ENCODE data around the gene SIRT3. TPM values are rescaled to one million over a fixed set of nuclear protein-coding genes. Genes with fewer than 3 reads are reported as not detected.
A peak's percentile ranks its signal among the peaks of the same experiment; 100 is the strongest.

Gene SIRT3
- polyA plus RNA-seq, 3 donors, result 4.3 to 23.7 (median 4.3) TPM

- Histone ChIP-seq H3K27me3 (ENCODE audit: control insufficient read depth in 2 of 2, insufficient read depth in 2 of 2, low read length in 2 of 2) (no peaks in the 10 kb centered on the region), H3K36me3 (replicated peaks in 1 of 2; ENCODE audit: control insufficient read depth in 1 of 2, insufficient read depth in 2 of 2, low read length in 2 of 2) (no peaks in the 10 kb centered on the region), H3K4me1 (ENCODE audit: control insufficient read depth in 1 of 2, insufficient read depth in 2 of 2, low read length in 2 of 2) (no peaks in the 10 kb centered on the region), H3K4me2 (replicated peaks; ENCODE audit: extremely low read depth, low read length, poor library complexity, severe bottlenecking) (no peak overlapping the region), H3K27ac (ENCODE audit: low read depth in 1 of 2, low read length in 2 of 2) (no peak overlapping the region), H4K20me1 (ENCODE audit: insufficient read depth, low read length) (no peaks in the 10 kb centered on the region), H3K9me3 (replicated peaks in 1 of 2; ENCODE audit: control insufficient read depth in 1 of 2, insufficient read depth in 1 of 2, low read length in 2 of 2) (no peaks in the 10 kb centered on the region), H3K4me3 (replicated peaks in 1 of 3; ENCODE audit: low read depth in 2 of 3, low read length in 3 of 3) (no peak overlapping the region), H2AFZ (ENCODE audit: insufficient read depth, low read depth, low read length, poor library complexity, severe bottlenecking) (no peak overlapping the region), H3K9ac (ENCODE audit: insufficient read depth, low read length, poor library complexity, severe bottlenecking) (no peak overlapping the region), H3K79me2 (ENCODE audit: insufficient read depth, low read length) (no peaks in the 10 kb centered on the region)
- Mint-ChIP-seq H3K4me3 (no peak overlapping the region), H3K36me3 (no peaks in the 10 kb centered on the region), H3K27ac (no peak overlapping the region), H3K27me3 (ENCODE audit: low read depth in 3 of 3) (peaks cover 0 to 6% (median 4%) of the 10 kb centered on the region in 3 donors), H3K9me3 (peaks cover 0 to 3% (median 0%) of the 10 kb centered on the region in 7 donors), H3K4me1 (peaks cover 7% of the 10 kb centered on the region)
- no peak for TF ChIP-seq CTCF (IDR thresholded peaks at IDR 0.05)
- DNase-seq, result no peak
- WGBS (ENCODE audit: insufficient coverage), result 50% methylated on average over 1 of the region's 10 CpGs
- intact Hi-C loops (cut with micrococcal nuclease), result no loop called here
Measured at GRCh38 chr11:259413-259812, 23.3 kb upstream of the SIRT3 start.

- H2AFZ ChIP-seq (ENCODE audit: insufficient read depth, low read depth, low read length, poor library complexity, severe bottlenecking), result no peak overlapping the region
Measured at GRCh38 chr11:257766-258493, 21.8 kb upstream of the SIRT3 start.

More at GRCh38 chr11:257766-258493, 21.8 kb upstream of the SIRT3 start:
- H3K27me3 ChIP-seq (ENCODE audit: control insufficient read depth in 2 of 2, insufficient read depth in 2 of 2, low read length in 2 of 2), result no peaks in the 10 kb centered on the region
- Mint-ChIP-seq H3K9me3 (peaks cover 0 to 3% (median 0%) of the 10 kb centered on the region in 7 donors), H3K27ac (peak overlapping the region in 1 of 7 donors; percentile 61), H3K4me3 (peak overlapping the region in 1 of 2 donors; percentile 32), H3K4me1 (peaks cover 7% of the 10 kb centered on the region), H3K36me3 (peaks cover 11% of the 10 kb centered on the region in 2 donors), H3K27me3 (ENCODE audit: low read depth in 3 of 3) (peaks cover 0 to 6% (median 4%) of the 10 kb centered on the region in 3 donors)
- no peak overlapping the region for H3K9ac ChIP-seq (ENCODE audit: insufficient read depth, low read length, poor library complexity, severe bottlenecking)
- no peaks in the 10 kb centered on the region for H4K20me1 ChIP-seq (ENCODE audit: insufficient read depth, low read length)
- H3K27ac ChIP-seq (ENCODE audit: low read depth in 1 of 2, low read length in 2 of 2), result no peak overlapping the region
- no peak overlapping the region for H3K4me3 ChIP-seq (replicated peaks in 1 of 3; ENCODE audit: low read depth in 2 of 3, low read length in 3 of 3)
- H3K4me2 ChIP-seq (replicated peaks; ENCODE audit: extremely low read depth, low read length, poor library complexity, severe bottlenecking), result no peak overlapping the region
- no peaks in the 10 kb centered on the region for H3K9me3 ChIP-seq (replicated peaks in 1 of 2; ENCODE audit: control insufficient read depth in 1 of 2, insufficient read depth in 1 of 2, low read length in 2 of 2)
- 95% methylated on average over 13 of the region's 15 CpGs for WGBS (ENCODE audit: insufficient coverage)
- no peak for TF ChIP-seq CTCF (IDR thresholded peaks at IDR 0.05)
- no peak for DNase-seq
- intact Hi-C loops (cut with micrococcal nuclease), result no loop called here
- no peaks in the 10 kb centered on the region for H3K4me1 ChIP-seq (ENCODE audit: control insufficient read depth in 1 of 2, insufficient read depth in 2 of 2, low read length in 2 of 2)
- peaks cover 9 to 10% of the 10 kb centered on the region in 2 donors for H3K36me3 ChIP-seq (replicated peaks in 1 of 2; ENCODE audit: control insufficient read depth in 1 of 2, insufficient read depth in 2 of 2, low read length in 2 of 2)
- no peaks in the 10 kb centered on the region for H3K79me2 ChIP-seq (ENCODE audit: insufficient read depth, low read length)
